Heart left ventricle (tissue), 16 donors: ENCODE results near the gene NUBP1. TPM values are rescaled to one million over a fixed set of nuclear protein-coding genes. Genes with fewer than 3 reads are reported as not detected.

Experiments
- ATAC-seq, 4 donors: fragments of 200-7000 bp; cut with Tn5 transposase; one replicate each; pipeline ENCODE4 v1.9.1; 2020 to 2022; ENCODE audit warnings: moderate library complexity in 4 of 4, mild to moderate bottlenecking in 3 of 4, moderate number of reproducible peaks in 1 of 4
- DNase-seq, 5 donors: peaks; one replicate each; pipeline ENCODE4 v3.0.0-alpha.2; 2020
- H3K27ac ChIP-seq, 12 donors: fragments of 200-600 bp; sonication (generic) in 4 of 12; one replicate each; pipeline versions ENCODE4 v1.5.0 to v1.8.0; 2016 to 2022; ENCODE audit warnings: mild to moderate bottlenecking in 2 of 12
- H3K27me3 ChIP-seq, 9 donors: fragments of 200-600 bp; sonication (generic) in 2 of 9; one replicate each; pipeline versions ENCODE4 v1.5.1 to v1.8.0; 2016 to 2022; ENCODE audit warnings: mild to moderate bottlenecking in 3 of 9
- H3K36me3 ChIP-seq, 9 donors: fragments of 200-600 bp; sonication (generic) in 2 of 9; one replicate each; pipeline versions ENCODE4 v1.5.0 to v1.8.0; 2018 to 2022; ENCODE audit warnings: mild to moderate bottlenecking in 2 of 9
- H3K4me1 ChIP-seq, 12 donors: fragments of 200-600 bp; sonication (generic) in 4 of 12; one replicate each; pipeline versions ENCODE4 v1.5.0 to v1.8.0; 2016 to 2022; ENCODE audit warnings: mild to moderate bottlenecking in 3 of 12
- H3K4me3 ChIP-seq, 12 donors: fragments of 200-600 bp; sonication (generic) in 4 of 12; one replicate each; pipeline versions ENCODE4 v1.5.0 to v1.8.0; 2017 to 2022; ENCODE audit warnings: mild to moderate bottlenecking in 9 of 12, moderate library complexity in 4 of 12
- H3K9me3 ChIP-seq, 12 donors: fragments of 200-600 bp; sonication (generic) in 4 of 12; one replicate each; pipeline versions ENCODE4 v1.5.0 to v1.8.0; 2016 to 2022; ENCODE audit warnings: mild to moderate bottlenecking in 1 of 12
- CTCF ChIP-seq, 12 donors: fragments of 200-600 bp; sonication (generic) in 4 of 12; IDR thresholded peaks; one replicate each; pipeline versions ENCODE4 v1.5.0 to v1.8.0; 2018 to 2022; ENCODE audit warnings: antibody characterized with exemption in 12 of 12, mild to moderate bottlenecking in 5 of 12
- POLR2A ChIP-seq, 2 donors: fragments of 450-650 bp; IDR thresholded peaks; one replicate each; pipeline ENCODE4 v1.6.1; 2017; ENCODE audit warnings: antibody characterized with exemption in 2 of 2, mild to moderate bottlenecking in 2 of 2, moderate library complexity in 2 of 2
- WGBS, 4 donors: extraction: QIAGEN DNeasy Blood & Tissue Kit in 2 of 4; methylation state at CpG; one replicate each; pipeline versions ENCODE4 v1.1.5 to v1.1.7; 2013 to 2018; 5-methylcytosine and 5-hydroxymethylcytosine counted together
- intact Hi-C, 10 donors: fragments of 100-400 bp; cut with DNase I; formaldehyde crosslinking; loops; one replicate each; pipeline versions ENCODE4 v1.11.1 to v1.14.2; 2022
- polyA plus RNA-seq, 2 donors: library from polyadenylated mRNA; stranded (reverse); fragments of 200-250 nt; gene quantifications; one replicate each; pipeline ENCODE4 v1.2.3, GENCODE V29; 2013
- total RNA-seq, 9 donors: library from RNA; depleted of rRNA in 2 of 9; stranded (reverse); fragments of >200 nt in 2 of 9; fragmentation: NEBNext Ultra II Directional in 3 of 9; extraction: Animal tissue kit (Norgen Biotek cat#: 25700) in 3 of 9; gene quantifications; one replicate each; pipeline versions ENCODE4 v1.1.0 to v1.2.4, GENCODE V29; 2016 to 2023
- donor health status: ischemic (EF 13 %, LVEDD 7.1; RV severe dilation, severe dysfunction).
- donor health status: healthy with polysubstance abuse.
- donor health status: DM: no; HTN: yes; CAD: no.
- donor health status: DM: no; HTN: no; CAD: no.
- donor health status: ischemic (EF 25% LVEDD 6.9; RV normal size, moderate dysfunction).
- donor health status: ischemic (EF 25% LVEDD 5.7; RV mildly dilated, moderate dysfunction).
- donor health status: healthy.
- donor health status: DM: yes; HTN: yes; CAD: no.
- donor health status: ischemic (EF 35%, LVEDD 5.7; RV mildly dilated, moderate dysfunction).
- donor health status: nonischemic (EF 11% LVEDD 7.7; RV severe dilation, severe dysfunction).
- donor health status: DM: yes; HTN: yes; CAD: no.
- donor health status: PGD.
- donor health status: ischemic (EF 29% LVEDD 5.4; RV normal size, mild dysfunction).
- donor health status: nonischemic (EF 23%, LVEDD 6.1; RV moderate dilation, normal function).

Gene NUBP1
- total and polyA plus RNA-seq, 11 donors: 34.0 to 60.0 (median 50.9) TPM

- no peaks in the 10 kb centered on the region for H3K4me1 ChIP-seq
- peaks cover 0 to 6% (median 0%) of the 10 kb centered on the region in 12 donors for H3K9me3 ChIP-seq
- H3K36me3 ChIP-seq: no peaks in the 10 kb centered on the region
- no peak overlapping the region for H3K27ac ChIP-seq
- WGBS, 4 donors: 75 to 84% (median 79%) methylated on average over 1 of the region's 1 CpG
- no peak overlapping the region for H3K4me3 ChIP-seq
- intact Hi-C loops: no loop called here
- no peak for TF ChIP-seq POLR2A (IDR thresholded peaks at IDR 0.05)
- no peak for TF ChIP-seq CTCF (IDR thresholded peaks at IDR 0.05)
- DNase-seq (no peak), ATAC-seq (no peak)
- H3K27me3 ChIP-seq: no peaks in the 10 kb centered on the region
Measured at GRCh38 chr16:10699756-10700155, 43.9 kb upstream of the NUBP1 start.

GRCh38 chr16:10708969-10709368 is 34.7 kb upstream of the NUBP1 start:
- H3K4me1 ChIP-seq: no peaks in the 10 kb centered on the region
- H3K4me3 ChIP-seq: no peak overlapping the region
- no peaks in the 10 kb centered on the region for H3K36me3 ChIP-seq
- ATAC-seq: no peak
- WGBS, 4 donors: 58 to 73% (median 70%) methylated on average over 4 of the region's 4 CpGs
- no peaks in the 10 kb centered on the region for H3K9me3 ChIP-seq
- peaks cover 0 to 14% (median 0%) of the 10 kb centered on the region in 9 donors for H3K27me3 ChIP-seq
- intact Hi-C loops: no loop called here
- no peak overlapping the region for H3K27ac ChIP-seq
- TF ChIP-seq POLR2A (IDR thresholded peaks at IDR 0.05) (no peak), CTCF (IDR thresholded peaks at IDR 0.05) (no peak)
- no peak for DNase-seq

GRCh38 chr16:10728003-10728887 is 15.4 kb upstream of the NUBP1 start:
- TF ChIP-seq CTCF (IDR thresholded peaks at IDR 0.05) (no peak), POLR2A (IDR thresholded peaks at IDR 0.05) (no peak)
- Histone ChIP-seq H3K4me1 (no peaks in the 10 kb centered on the region), H3K27me3 (no peaks in the 10 kb centered on the region), H3K4me3 (no peak overlapping the region), H3K36me3 (no peaks in the 10 kb centered on the region), H3K9me3 (peaks cover 0 to 4% (median 0%) of the 10 kb centered on the region in 12 donors), H3K27ac (no peak overlapping the region)
- ATAC-seq (peak in 2 of 4 donors; percentile 13 to 28), DNase-seq (peak in 2 of 5 donors; percentile 34)
- intact Hi-C loops: no loop called here
- 48 to 59% (median 58%) methylated on average over 15 to 16 of the region's 16 CpGs for WGBS, 4 donors
